Upper lobe of left lung (tissue), 6 donors: Measurements from ENCODE around the gene EVL. TPM values are rescaled to one million over a fixed set of nuclear protein-coding genes. Genes with fewer than 3 reads are reported as not detected.
A peak's percentile ranks its signal among the peaks of the same experiment; 100 is the strongest.

ENCODE experiments used
- ATAC-seq, 2 donors: fragments of 200-7000 bp; cut with Tn5 transposase; one replicate each; pipeline ENCODE4 v1.9.1; 2022; ENCODE audit warnings: mild to moderate bottlenecking in 2 of 2, moderate library complexity in 2 of 2; ENCODE audit not compliant: low FRiP score in 2 of 2
- DNase-seq, 2 donors: peaks; one replicate each; pipeline ENCODE4 v3.0.0-alpha.2; 2019 to 2020
- H3K27ac ChIP-seq, 4 donors: fragments of 200-600 bp; sonication (generic); one replicate each; pipeline ENCODE4 v1.5.1; 2016 to 2019
- H3K27me3 ChIP-seq, 4 donors: fragments of 200-600 bp; sonication (generic); one replicate each; pipeline ENCODE4 v1.5.1; 2017 to 2019
- H3K36me3 ChIP-seq, 4 donors: fragments of 200-600 bp; sonication (generic); one replicate each; pipeline ENCODE4 v1.5.1; 2016 to 2019
- H3K4me1 ChIP-seq, 4 donors: fragments of 200-600 bp; sonication (generic); one replicate each; pipeline ENCODE4 v1.5.1; 2018 to 2019
- H3K4me3 ChIP-seq, 4 donors: fragments of 200-600 bp; sonication (generic); one replicate each; pipeline ENCODE4 v1.5.1; 2017 to 2019; ENCODE audit warnings: mild to moderate bottlenecking in 2 of 4, moderate library complexity in 1 of 4
- H3K9me3 ChIP-seq, 4 donors: fragments of 200-600 bp; sonication (generic); one replicate each; pipeline ENCODE4 v1.5.1; 2018 to 2019
- EP300 ChIP-seq, 4 donors: sonication (generic); formaldehyde crosslinking; IDR thresholded peaks; one replicate each; pipeline ENCODE4 v1.5.1; 2017; ENCODE audit warnings: antibody characterized with exemption in 4 of 4, control low read depth in 2 of 4
- POLR2A ChIP-seq, 4 donors: fragments of 450-650 bp; IDR thresholded peaks; one replicate each; pipeline ENCODE4 v1.5.1; 2016 to 2017; ENCODE audit warnings: antibody characterized with exemption in 4 of 4, mild to moderate bottlenecking in 2 of 4
- POLR2AphosphoS5 ChIP-seq, 2 donors: sonication (generic); formaldehyde crosslinking; IDR thresholded peaks; one replicate each; pipeline ENCODE4 v1.5.1; 2017; ENCODE audit warnings: antibody characterized with exemption in 2 of 2
- WGBS, 2 donors: methylation state at CpG; one replicate each; pipeline ENCODE4 v1.1.5; 2017 to 2018; 5-methylcytosine and 5-hydroxymethylcytosine counted together
- total RNA-seq, 6 donors: library from RNA; depleted of rRNA in 4 of 6; stranded (reverse); fragments of >200 nt in 4 of 6; gene quantifications; one replicate each; pipeline versions ENCODE4 v1.1.0 to v1.2.1, GENCODE V29; 2016 to 2021
- TF ChIP-seq, protein P1 (sequence below), 6 experiments: fragments of 450-650 bp in 4 of 6; fragments of 200-600 bp in 2 of 6; sonication (generic) in 2 of 6; IDR thresholded peaks; one replicate each; pipeline ENCODE4 v1.5.1; 2016 to 2019; ENCODE audit warnings: antibody characterized with exemption in 6 of 6
- donor health status: DM: no; HTN: no; CAD: no; lungs with moderate emphysema.
- donor health status: DM: no; HTN: yes; CAD: no; lungs with severe emphysema.

Gene EVL
- total RNA-seq, 6 donors from 2014 or later = 69.6 to 222 (median 140) TPM

DNA sequence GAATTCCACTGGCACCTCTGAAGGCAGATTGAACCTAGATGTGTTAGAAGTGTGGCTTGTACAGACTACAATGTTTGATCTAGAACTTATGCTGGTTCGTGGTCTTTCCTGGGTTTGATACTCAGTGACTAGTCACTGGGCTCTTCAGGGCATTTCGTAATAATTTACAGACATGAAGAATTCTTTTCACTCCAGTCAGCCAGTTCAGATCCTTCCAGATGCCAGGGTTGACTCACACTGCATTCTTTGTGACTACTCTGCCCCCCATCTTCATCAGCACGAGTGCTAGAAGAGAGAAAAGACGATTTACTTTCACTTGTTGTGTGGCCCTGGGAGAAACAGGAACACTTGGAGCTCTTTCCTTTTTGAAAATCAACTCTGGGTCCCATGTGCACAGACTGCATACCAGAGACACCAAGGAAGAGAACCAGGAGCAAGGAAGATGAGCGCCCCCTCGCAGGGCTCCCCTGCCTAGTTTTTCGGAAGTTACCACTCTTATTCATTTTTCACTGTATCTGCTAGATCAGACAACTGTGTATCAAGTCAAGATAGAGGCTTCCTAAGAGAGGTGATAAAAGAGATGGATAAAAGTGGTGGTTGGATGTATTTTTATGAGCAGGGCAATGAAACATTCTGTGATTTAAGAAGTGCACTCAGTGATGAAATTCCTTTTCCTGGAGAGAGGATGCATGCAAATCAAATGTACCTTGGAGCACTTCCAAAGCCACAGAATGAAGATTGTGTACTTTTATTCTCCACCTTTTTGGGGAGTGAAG is 33.5 kb upstream of the EVL start:
- H3K9me3 ChIP-seq = no peaks in the 10 kb centered on the region
- DNase-seq (peak in 1 of 2 donors; percentile 59), ATAC-seq (peak; percentile 89 to 92)
- 42 to 44% methylated on average over 7 of the region's 7 CpGs for WGBS, 2 donors
- H3K36me3 ChIP-seq = no peaks in the 10 kb centered on the region
- peak overlapping the region in 2 of 4 donors; percentile 12 to 19 for H3K4me3 ChIP-seq
- H3K4me1 ChIP-seq = peaks cover 9 to 43% (median 28%) of the 10 kb centered on the region in 4 donors
- peak in 1 of 4 donors; percentile 41 for TF ChIP-seq EP300 (IDR thresholded peaks at IDR 0.05)
- peak in 1 of 4 donors; percentile 12 for TF ChIP-seq POLR2A (IDR thresholded peaks at IDR 0.05)
- TF ChIP-seq POLR2AphosphoS5 (IDR thresholded peaks at IDR 0.05) = peak; percentile 29 to 61
- TF ChIP-seq, protein P1, sequence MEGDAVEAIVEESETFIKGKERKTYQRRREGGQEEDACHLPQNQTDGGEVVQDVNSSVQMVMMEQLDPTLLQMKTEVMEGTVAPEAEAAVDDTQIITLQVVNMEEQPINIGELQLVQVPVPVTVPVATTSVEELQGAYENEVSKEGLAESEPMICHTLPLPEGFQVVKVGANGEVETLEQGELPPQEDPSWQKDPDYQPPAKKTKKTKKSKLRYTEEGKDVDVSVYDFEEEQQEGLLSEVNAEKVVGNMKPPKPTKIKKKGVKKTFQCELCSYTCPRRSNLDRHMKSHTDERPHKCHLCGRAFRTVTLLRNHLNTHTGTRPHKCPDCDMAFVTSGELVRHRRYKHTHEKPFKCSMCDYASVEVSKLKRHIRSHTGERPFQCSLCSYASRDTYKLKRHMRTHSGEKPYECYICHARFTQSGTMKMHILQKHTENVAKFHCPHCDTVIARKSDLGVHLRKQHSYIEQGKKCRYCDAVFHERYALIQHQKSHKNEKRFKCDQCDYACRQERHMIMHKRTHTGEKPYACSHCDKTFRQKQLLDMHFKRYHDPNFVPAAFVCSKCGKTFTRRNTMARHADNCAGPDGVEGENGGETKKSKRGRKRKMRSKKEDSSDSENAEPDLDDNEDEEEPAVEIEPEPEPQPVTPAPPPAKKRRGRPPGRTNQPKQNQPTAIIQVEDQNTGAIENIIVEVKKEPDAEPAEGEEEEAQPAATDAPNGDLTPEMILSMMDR (IDR thresholded peaks at IDR 0.05) = no peak
- no peaks in the 10 kb centered on the region for H3K27me3 ChIP-seq
- H3K27ac ChIP-seq = peak overlapping the region; percentile 15 to 71 (median 63)

DNA sequence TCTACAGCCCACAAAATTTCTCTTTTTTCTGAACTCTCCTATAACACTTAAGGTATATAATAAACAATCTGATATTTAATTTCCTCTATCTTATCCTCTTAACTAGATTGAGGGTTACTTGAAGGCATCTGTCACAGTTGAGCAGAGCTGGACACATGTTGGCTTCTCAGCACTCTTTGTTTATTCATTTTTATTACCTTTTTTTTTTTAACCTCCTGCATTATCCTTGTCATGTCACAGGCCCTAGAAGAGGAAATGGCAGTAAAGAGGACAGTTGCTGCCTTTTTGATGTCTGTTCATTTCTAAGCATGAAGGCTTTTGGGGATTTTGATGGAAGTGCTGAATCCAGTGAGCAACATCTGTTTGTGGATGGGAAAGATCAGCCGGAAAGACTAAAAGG is 32.5 kb upstream of the EVL start:
- TF ChIP-seq, protein P1 (IDR thresholded peaks at IDR 0.05) = no peak
- TF ChIP-seq POLR2AphosphoS5 (IDR thresholded peaks at IDR 0.05) (no peak), EP300 (IDR thresholded peaks at IDR 0.05) (no peak), POLR2A (IDR thresholded peaks at IDR 0.05) (no peak)
- H3K27me3 ChIP-seq = no peaks in the 10 kb centered on the region
- no peak overlapping the region for H3K4me3 ChIP-seq
- peak overlapping the region in 1 of 4 donors; percentile 13 for H3K27ac ChIP-seq
- WGBS, 2 donors = 92 to 97% methylated on average over 1 of the region's 1 CpG
- H3K36me3 ChIP-seq = no peaks in the 10 kb centered on the region
- no peaks in the 10 kb centered on the region for H3K9me3 ChIP-seq
- H3K4me1 ChIP-seq = peaks cover 9 to 47% (median 31%) of the 10 kb centered on the region in 4 donors
- DNase-seq = no peak
- ATAC-seq = no peak

DNA sequence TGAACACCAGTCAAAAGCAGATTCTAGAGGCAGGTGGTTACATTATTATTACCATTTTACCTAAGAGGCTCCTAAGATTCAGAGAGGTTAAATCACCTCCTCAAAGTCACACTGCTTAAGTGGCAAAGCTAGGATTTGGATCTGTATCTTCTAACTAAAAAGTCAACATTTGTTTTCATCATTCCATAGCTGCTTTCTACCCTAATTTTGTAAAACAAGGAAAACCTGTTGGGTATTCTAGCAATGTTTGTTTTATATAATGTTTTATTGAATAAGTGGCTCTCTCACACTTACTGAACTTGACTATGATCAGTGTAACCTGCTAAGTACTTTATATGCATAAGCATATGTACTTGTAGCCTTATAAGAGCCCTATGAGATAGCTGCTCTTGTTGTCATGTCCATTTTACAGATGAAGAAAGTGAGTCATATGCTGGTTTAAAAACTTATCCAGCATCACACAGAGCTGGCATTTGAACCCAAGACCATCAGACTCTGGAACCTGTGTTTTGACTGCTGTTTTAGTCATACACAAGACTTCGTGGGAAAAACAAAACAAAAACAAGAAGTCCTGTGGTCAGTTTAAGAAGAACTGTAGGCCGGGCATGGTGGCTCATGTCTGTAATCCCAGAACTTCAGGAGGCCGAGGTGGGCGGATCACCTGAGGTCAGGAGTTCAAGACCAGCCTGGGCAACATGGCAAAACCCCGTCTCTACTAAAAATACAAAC is 31.7 kb upstream of the EVL start:
- WGBS, 2 donors = 75 to 81% methylated on average over 5 of the region's 5 CpGs
- TF ChIP-seq POLR2A (IDR thresholded peaks at IDR 0.05) = no peak
- no peak for DNase-seq
- no peaks in the 10 kb centered on the region for H3K9me3 ChIP-seq
- H3K36me3 ChIP-seq = no peaks in the 10 kb centered on the region
- no peaks in the 10 kb centered on the region for H3K27me3 ChIP-seq
- no peak overlapping the region for H3K27ac ChIP-seq
- ATAC-seq = no peak
- H3K4me3 ChIP-seq = no peak overlapping the region
- H3K4me1 ChIP-seq = peaks cover 9 to 47% (median 33%) of the 10 kb centered on the region in 4 donors

DNA sequence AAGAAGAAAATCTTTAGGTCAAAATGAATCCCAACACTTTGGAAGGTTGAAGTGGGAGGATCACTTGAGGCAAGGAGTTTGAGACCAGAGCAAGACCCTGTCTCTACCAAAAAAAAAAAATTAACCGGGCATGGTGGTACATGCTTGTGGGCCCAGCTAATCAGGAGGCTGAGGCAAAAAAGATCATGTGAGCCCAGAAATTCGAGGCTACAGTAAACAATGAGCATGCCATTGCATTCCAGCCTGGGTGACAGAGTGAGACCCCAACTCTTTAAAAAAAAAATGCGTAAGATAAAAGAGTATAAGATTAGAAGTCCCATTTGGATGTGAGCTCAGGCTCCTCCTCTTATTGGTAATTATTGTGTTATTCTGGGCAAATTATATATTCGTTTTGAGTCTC is 30.8 kb upstream of the EVL start:
- DNase-seq (no peak), ATAC-seq (no peak)
- Histone ChIP-seq H3K9me3 (no peaks in the 10 kb centered on the region), H3K4me1 (peaks cover 9 to 47% (median 29%) of the 10 kb centered on the region in 4 donors), H3K36me3 (no peaks in the 10 kb centered on the region), H3K27ac (no peak overlapping the region), H3K4me3 (no peak overlapping the region), H3K27me3 (no peaks in the 10 kb centered on the region)
- 77 to 83% methylated on average over 4 of the region's 4 CpGs for WGBS, 2 donors
- TF ChIP-seq POLR2A (IDR thresholded peaks at IDR 0.05) (no peak), POLR2AphosphoS5 (IDR thresholded peaks at IDR 0.05) (no peak), EP300 (IDR thresholded peaks at IDR 0.05) (no peak)
- TF ChIP-seq, protein P1 (IDR thresholded peaks at IDR 0.05) = no peak

DNA sequence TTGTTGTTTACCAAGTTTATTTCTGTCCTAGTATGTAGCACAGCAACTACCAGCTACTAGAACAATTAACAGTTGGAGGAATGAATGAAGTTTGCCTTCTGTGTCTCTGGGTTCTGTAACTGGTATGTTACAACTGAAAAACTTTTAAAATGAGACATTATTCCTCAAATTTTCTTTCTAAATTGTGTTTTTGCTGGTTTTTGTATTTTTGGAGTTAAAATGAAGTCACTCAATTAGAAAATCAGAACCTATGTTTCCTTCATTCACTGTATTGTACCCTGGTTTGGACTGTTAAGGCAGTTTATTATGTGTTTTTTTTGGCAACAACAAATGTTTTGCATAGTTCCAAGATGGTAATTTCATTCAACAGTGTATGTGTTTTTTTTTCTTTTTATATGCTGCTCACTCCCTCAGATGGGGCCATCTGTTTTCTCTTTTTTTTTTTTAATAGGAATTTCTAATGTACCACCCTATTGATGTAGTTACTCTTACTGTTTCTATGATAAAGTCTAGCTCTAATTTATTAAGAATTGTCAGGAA is 30.2 kb upstream of the EVL start:
- Histone ChIP-seq H3K27ac (no peak overlapping the region), H3K4me1 (peaks cover 9 to 43% (median 24%) of the 10 kb centered on the region in 4 donors), H3K4me3 (no peak overlapping the region), H3K27me3 (no peaks in the 10 kb centered on the region), H3K9me3 (no peaks in the 10 kb centered on the region), H3K36me3 (no peaks in the 10 kb centered on the region)
- ATAC-seq (no peak), DNase-seq (no peak)
- TF ChIP-seq, protein P1 (IDR thresholded peaks at IDR 0.05) = no peak
- TF ChIP-seq POLR2A (IDR thresholded peaks at IDR 0.05) = no peak
- no peak for TF ChIP-seq EP300 (IDR thresholded peaks at IDR 0.05)
- TF ChIP-seq POLR2AphosphoS5 (IDR thresholded peaks at IDR 0.05) = no peak
